ENCODE results near the gene ZDHHC7.
A peak's percentile ranks its signal among the peaks of the same experiment; 100 is the strongest.
"Not testable (repeated sequence)": the region's sequence is repeated elsewhere in the genome, so short reads cannot be mapped to it uniquely, and the experiment has no call there.

The ZDHHC7 gene

GRCh38 chr16:85042167-85042526 lies 30.8 kb upstream of the ZDHHC7 start:
- DNase-seq = no peak

GRCh38 chr16:85041219-85042166 lies 30.2 kb upstream of the ZDHHC7 start:
- DNase-seq = no peak

- no peak for DNase-seq
These were observed 29.4 kb upstream of the ZDHHC7 start for GRCh38 chr16:85040685-85041084.

- DNase-seq = no peak
These were observed 26.4 kb upstream of the ZDHHC7 start for GRCh38 chr16:85037721-85038120.

- DNase-seq = no peak
These were observed 25.7 kb upstream of the ZDHHC7 start for GRCh38 chr16:85037050-85037410.

- no peak for DNase-seq
These were observed 25.1 kb upstream of the ZDHHC7 start for GRCh38 chr16:85036236-85037049.

GRCh38 chr16:85034591-85035433 lies 23.5 kb upstream of the ZDHHC7 start:
- no peak for DNase-seq

GRCh38 chr16:85033171-85033570 lies 21.8 kb upstream of the ZDHHC7 start:
- no peak for DNase-seq

GRCh38 chr16:85032187-85032586 lies 20.9 kb upstream of the ZDHHC7 start:
- DNase-seq = not testable (repeated sequence)

- DNase-seq = no peak
These were observed 20.1 kb upstream of the ZDHHC7 start for GRCh38 chr16:85031451-85031850.

- DNase-seq = no peak
These were observed 18.7 kb upstream of the ZDHHC7 start for GRCh38 chr16:85029981-85030401.

GRCh38 chr16:85029408-85029784 lies 18.1 kb upstream of the ZDHHC7 start:
- DNase-seq = peak; percentile 54

- DNase-seq = peak; percentile 76
These were observed 17.5 kb upstream of the ZDHHC7 start for GRCh38 chr16:85028685-85029407.

- DNase-seq = peak; percentile 17
These were observed 16.8 kb upstream of the ZDHHC7 start for GRCh38 chr16:85027958-85028684.

GRCh38 chr16:85027349-85027957 lies 16.1 kb upstream of the ZDHHC7 start, which contains the start of gene KIAA0513:
Gene KIAA0513, plus strand, starts transcription at chr16:85027795. Its CDS starts 39,277 bp downstream, at chr16:85067072.
- peak; percentile 97 for DNase-seq

GRCh38 chr16:85026703-85027102 lies 15.4 kb upstream of the ZDHHC7 start:
- DNase-seq = no peak

- DNase-seq = no peak
These were observed 14.7 kb upstream of the ZDHHC7 start for GRCh38 chr16:85025781-85026653.

- DNase-seq = no peak
These were observed 8.4 kb upstream of the ZDHHC7 start for GRCh38 chr16:85019659-85020245.

- DNase-seq = no peak
These were observed 7.3 kb upstream of the ZDHHC7 start for GRCh38 chr16:85018529-85019236.
